HCT116 (cell line): ENCODE results near the gene PYDC2. TPM values are rescaled to one million over a fixed set of nuclear protein-coding genes. Genes with fewer than 3 reads are reported as not detected.

Experiments used
- ATAC-seq: fragments of 200-7000 bp; cut with Tn5 transposase; 2 replicates; pipeline ENCODE4 v1.9.1; 2020; ENCODE audit warnings: mild to moderate bottlenecking, moderate library complexity
- BruUV-seq: library from RNA; stranded (reverse); fragments of 400-500 nt; replicated peaks from 2 replicates; lab custom pipeline; 2021; lab: Mats Ljungman, UMichigan
- CTCF ChIA-PET: fragments of 300-600 bp; sonication (Branson Sonifier 250); formaldehyde crosslinking; loops from one replicate; lab custom pipeline; 2021; ENCODE audit warnings: antibody characterized with exemption; lab: Charles Lee
- POLR2A ChIA-PET: fragments of 300-600, 350-600 bp; sonication (Branson Sonifier 250); formaldehyde crosslinking; loops from one replicate; lab custom pipeline; 2021; ENCODE audit warnings: antibody characterized with exemption; lab: Charles Lee
- RAD21 ChIA-PET, 2 experiments: fragments of 300-600 bp; sonication (Branson Sonifier 250); formaldehyde crosslinking; loops; one replicate each; lab custom pipeline; 2023; ENCODE audit warnings: low total read pairs in 2 of 2; ENCODE audit not compliant: uncharacterized antibody in 2 of 2, unreplicated experiment in 2 of 2, low non-redundant PET in 1 of 2; lab: Charles Lee
- DNase-seq: peaks from one replicate; pipeline ENCODE4 v3.0.0-alpha.2; 2010; ENCODE audit warnings: low read depth, low spot score
- H2AFZ ChIP-seq: fragments of 200-600 bp; shearing (Covaris generic), sonication (generic); 2 replicates; pipeline ENCODE4 v1.6.1; 2017; ENCODE audit warnings: low read depth, mixed run types, mixed read lengths, antibody characterized with exemption, low read length; ENCODE audit not compliant: poor library complexity, severe bottlenecking
- H3K27ac ChIP-seq: 2 replicates; pipeline ENCODE4 v1.5.1; 2012; ENCODE audit warnings: low read depth, low read length
- H3K27me3 ChIP-seq: fragments of 200-600 bp; sonication (generic); 2 replicates; pipeline ENCODE4 v1.6.1; 2016; ENCODE audit warnings: mixed run types, low read length, mixed read lengths; ENCODE audit not compliant: insufficient read depth
- H3K36me3 ChIP-seq, 2 experiments: fragments of 200-500 bp in 1 of 2; fragments of 200-600 bp in 1 of 2; sonication (Bioruptor generic) in 1 of 2; sonication (generic) in 1 of 2; 2 replicates each; pipeline versions ENCODE4 v1.5.1 to v1.6.1; 2014 to 2016; ENCODE audit warnings: low read length in 2 of 2, inconsistent platforms in 1 of 2, mixed read lengths in 1 of 2, mixed run types in 1 of 2; ENCODE audit not compliant: insufficient read depth in 2 of 2, control insufficient read depth in 1 of 2
- H3K4me1 ChIP-seq, 2 experiments: fragments of 200-600 bp in 1 of 2; sonication (generic) in 1 of 2; 2 replicates each; pipeline versions ENCODE4 v1.5.1 to v1.6.1; 2012 to 2017; ENCODE audit warnings: low read length in 2 of 2, inconsistent platforms in 1 of 2, mild to moderate bottlenecking in 1 of 2, mixed read lengths in 1 of 2, mixed run types in 1 of 2, moderate library complexity in 1 of 2; ENCODE audit not compliant: insufficient read depth in 2 of 2, control insufficient read depth in 1 of 2
- H3K4me2 ChIP-seq: fragments of 200-600 bp; sonication (generic); 2 replicates; pipeline ENCODE4 v1.6.1; 2017; ENCODE audit warnings: mixed run types, low read length, mixed read lengths
- H3K4me3 ChIP-seq, 2 experiments: fragments of 200-600 bp in 1 of 2; sonication (generic) in 1 of 2; replicated peaks in 1 of 2; 2 replicates each; pipeline ENCODE4 v1.5.1; 2011 to 2016; ENCODE audit warnings: low read length in 2 of 2, control low read depth in 1 of 2, low read depth in 1 of 2, mild to moderate bottlenecking in 1 of 2, mixed read lengths in 1 of 2, mixed run types in 1 of 2
- H3K79me2 ChIP-seq: fragments of 200-600 bp; sonication (generic); 2 replicates; pipeline ENCODE4 v1.6.1; 2017; ENCODE audit warnings: mild to moderate bottlenecking, mixed run types, low read length, moderate library complexity, mixed read lengths; ENCODE audit not compliant: insufficient read depth
- H3K9ac ChIP-seq: fragments of 200-600 bp; sonication (generic); 2 replicates; pipeline ENCODE4 v1.6.1; 2016; ENCODE audit warnings: low read length, mixed read lengths
- H3K9me2 ChIP-seq: fragments of 200-600 bp; sonication (generic), shearing (Covaris generic); 2 replicates; pipeline ENCODE4 v1.6.1; 2017; ENCODE audit warnings: mixed run types, mild to moderate bottlenecking, moderate library complexity; ENCODE audit not compliant: insufficient read depth
- H3K9me3 ChIP-seq, 2 experiments: fragments of 200-500 bp in 1 of 2; fragments of 200-600 bp in 1 of 2; sonication (Bioruptor generic) in 1 of 2; sonication (generic) in 1 of 2; 2 replicates each; pipeline ENCODE4 v1.6.1; 2014 to 2017; ENCODE audit warnings: low read length in 2 of 2, mixed read lengths in 2 of 2, inconsistent platforms in 1 of 2, low read depth in 1 of 2, mild to moderate bottlenecking in 1 of 2, mixed run types in 1 of 2, moderate library complexity in 1 of 2; ENCODE audit not compliant: control insufficient read depth in 1 of 2, insufficient read depth in 1 of 2
- H4K20me1 ChIP-seq: fragments of 200-600 bp; sonication (generic), shearing (Covaris generic); 2 replicates; pipeline ENCODE4 v1.6.1; 2017; ENCODE audit warnings: mixed run types, mild to moderate bottlenecking, moderate library complexity; ENCODE audit not compliant: insufficient read depth
- ATF3 ChIP-seq: IDR thresholded peaks from 2 replicates; pipeline ENCODE4 v1.6.1; 2012
- CBX3 ChIP-seq: IDR thresholded peaks from 2 replicates; pipeline ENCODE4 v1.6.1; 2012; ENCODE audit warnings: low read depth
- CEBPB ChIP-seq: IDR thresholded peaks from 2 replicates; pipeline ENCODE4 v1.6.1; 2012; ENCODE audit warnings: low read depth
- EGR1 ChIP-seq: IDR thresholded peaks from 2 replicates; pipeline ENCODE4 v1.6.1; 2012; ENCODE audit warnings: low read depth
- EZH2phosphoT487 ChIP-seq: fragments of 200-600 bp; IDR thresholded peaks from 2 replicates; pipeline ENCODE4 v1.6.1; 2018; ENCODE audit warnings: antibody characterized with exemption, borderline replicate concordance
- JUND ChIP-seq: IDR thresholded peaks from 2 replicates; pipeline ENCODE4 v1.6.1; 2012
- POLR2AphosphoS5 ChIP-seq: IDR thresholded peaks from 2 replicates; pipeline ENCODE4 v1.6.1; 2011; ENCODE audit warnings: mild to moderate bottlenecking, low read depth, low read length, moderate library complexity
- RAD21 ChIP-seq: IDR thresholded peaks from 2 replicates; pipeline ENCODE4 v1.6.1; 2012; ENCODE audit warnings: low read depth, mild to moderate bottlenecking
- REST ChIP-seq: IDR thresholded peaks from 2 replicates; pipeline ENCODE4 v1.6.1; 2012; ENCODE audit warnings: low read depth
- SIN3A ChIP-seq: IDR thresholded peaks from 2 replicates; pipeline ENCODE4 v1.6.1; 2012; ENCODE audit warnings: low read depth
- ZNF274 ChIP-seq: fragments of 200-500 bp; sonication (Bioruptor generic); IDR thresholded peaks from 2 replicates; pipeline ENCODE4 v1.6.1; 2014; ENCODE audit warnings: mild to moderate bottlenecking, low read depth, low read length, inconsistent platforms
- intact Hi-C: fragments of 100-400 bp; cut with micrococcal nuclease; formaldehyde crosslinking; loops from 2 replicates; pipeline ENCODE4 v1.10.0; 2022
- total RNA-seq: library from RNA; stranded (reverse); gene quantifications from one replicate; pipeline ENCODE4 v1.2.1, GENCODE V29; 2021; ENCODE audit not compliant: unreplicated experiment

PYDC2 gene
- total RNA-seq, 1 experiment from 2014 or later = not detected

- Histone ChIP-seq H3K9ac (no peak overlapping the region), H3K27ac (no peak overlapping the region), H2AFZ (no peak overlapping the region), H3K4me1 (no peaks in the 10 kb centered on the region; a peak in 1 of 4 replicates), H3K27me3 (no peaks in the 10 kb centered on the region), H4K20me1 (no peaks in the 10 kb centered on the region), H3K9me2 (no peaks in the 10 kb centered on the region), H3K79me2 (no peaks in the 10 kb centered on the region), H3K9me3 (peaks cover 2 to 9% of the 10 kb centered on the region in 2 experiments; a peak in 2 of 4 replicates), H3K36me3 (no peaks in the 10 kb centered on the region), H3K4me3 (no peak overlapping the region)
- RAD21 ChIA-PET = no interaction called here
- ATAC-seq (no peak), DNase-seq (no peak)
- CTCF ChIA-PET = interaction anchor here (1.4 kb wide), 1 partner anchor 171 kb away, joined by 3 read pairs; no protein-coding TSS in a partner anchor
- POLR2A ChIA-PET = no interaction called here
- intact Hi-C loops = no loop called here
- 0 out of 2 replicates have a peak, but pooled peaks have one; percentile 5 for TF ChIP-seq RAD21
- no peak for TF ChIP-seq JUND
- TF ChIP-seq ATF3 = no peak
- TF ChIP-seq, all 23 proteins: peak for 1
- no TSS peak for BruUV-seq
- H3K4me2 ChIP-seq = no peak overlapping the region
Observed at GRCh38 chr3:191414732-191415131, 46.2 kb upstream of the PYDC2 start.

- RAD21 ChIA-PET = no interaction called here
- intact Hi-C loops = no loop called here
- Histone ChIP-seq H4K20me1 (no peaks in the 10 kb centered on the region), H3K27ac (no peak overlapping the region), H2AFZ (no peak overlapping the region), H3K4me2 (no peak overlapping the region), H3K4me3 (no peak overlapping the region), H3K36me3 (no peaks in the 10 kb centered on the region), H3K9ac (no peak overlapping the region), H3K27me3 (no peaks in the 10 kb centered on the region), H3K9me3 (peaks cover 0 to 4% of the 10 kb centered on the region in 2 experiments; a peak in 1 of 4 replicates), H3K79me2 (no peaks in the 10 kb centered on the region), H3K4me1 (no peaks in the 10 kb centered on the region; a peak in 1 of 4 replicates), H3K9me2 (no peaks in the 10 kb centered on the region)
- no peak for ATAC-seq
- CTCF ChIA-PET = no interaction called here
- no TSS peak for BruUV-seq
- no peak for TF ChIP-seq RAD21
- no peak for DNase-seq
- POLR2A ChIA-PET = no interaction called here
Observed at GRCh38 chr3:191415566-191415965, 45.4 kb upstream of the PYDC2 start.

- Histone ChIP-seq H3K4me3 (no peak overlapping the region), H2AFZ (no peak overlapping the region), H3K9me2 (no peaks in the 10 kb centered on the region), H3K4me1 (no peaks in the 10 kb centered on the region; a peak in 1 of 4 replicates), H4K20me1 (no peaks in the 10 kb centered on the region), H3K9me3 (no peaks in the 10 kb centered on the region), H3K4me2 (no peak overlapping the region), H3K27me3 (no peaks in the 10 kb centered on the region), H3K27ac (no peak overlapping the region), H3K79me2 (no peaks in the 10 kb centered on the region), H3K9ac (no peak overlapping the region), H3K36me3 (no peaks in the 10 kb centered on the region)
- ChIA-PET POLR2A (no interaction called here), CTCF (no interaction called here), RAD21 (no interaction called here)
- intact Hi-C loops = loop anchor here (1.0 to 2.0 kb wide), 3 partner anchors 392 to 1027 kb away; no protein-coding TSS in a partner anchor
- no peak for ATAC-seq
- no peak for DNase-seq
- no TSS peak for BruUV-seq
- TF ChIP-seq CBX3 (no peak), POLR2AphosphoS5 (no peak), EGR1 (no peak), EZH2phosphoT487 (no peak), REST (no peak), ZNF274 (no peak), SIN3A (no peak), JUND (no peak), ATF3 (no peak), CEBPB (no peak)
Observed at GRCh38 chr3:191417457-191417729, 43.6 kb upstream of the PYDC2 start.
